ENCODE measurements around the gene FXN. TPM values are rescaled to one million over a fixed set of nuclear protein-coding genes. Genes with fewer than 3 reads are reported as not detected.

Gene FXN
- total and polyA plus RNA-seq, 2 donors (not counting 3 experiments of a cell fraction or from before 2014, with no cell fraction given): 18.2 to 21.2 TPM

DNA sequence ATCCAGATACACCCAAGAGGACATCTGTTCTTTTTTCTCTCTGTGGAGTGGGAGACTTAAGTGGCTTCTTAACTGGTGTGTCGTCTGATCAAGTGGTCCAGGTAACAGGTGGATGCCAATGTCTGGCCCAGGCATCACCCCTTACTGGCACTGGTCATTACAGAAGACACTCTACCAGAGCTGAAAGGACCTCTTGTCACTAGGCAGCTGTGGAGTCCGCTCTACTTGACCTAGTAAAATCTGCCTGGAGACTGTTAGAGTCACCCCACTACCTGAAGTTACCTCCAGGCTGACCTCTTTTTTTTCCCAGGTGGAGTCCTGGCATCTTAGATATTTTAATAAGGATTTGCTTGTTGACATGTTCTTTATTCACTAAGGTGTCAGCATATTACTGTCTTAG is 22.5 kb downstream of the FXN start:
- no TSS peak for BruUV-seq (replicated peaks)
- Histone ChIP-seq H4K20me1 (replicated peaks; ENCODE audit: control insufficient read depth, extremely low read depth, insufficient read depth, low read length) (no peaks in the 10 kb centered on the region), H3K27ac (ENCODE audit: insufficient read depth, low read depth, low read length) (no peak overlapping the region), H3K9me1 (replicated peaks; ENCODE audit: control insufficient read depth, extremely low read depth, insufficient read depth, low read length) (no peaks in the 10 kb centered on the region), H2AFZ (ENCODE audit: low read depth, low read length) (no peak overlapping the region), H3K36me3 (ENCODE audit: control insufficient read depth in 2 of 2, extremely low read depth in 1 of 2, insufficient read depth in 2 of 2, low read length in 2 of 2) (no peaks in the 10 kb centered on the region), H3K4me1 (ENCODE audit: control insufficient read depth, extremely low read depth, insufficient read depth, low read length) (peaks cover 3% of the 10 kb centered on the region), H3K4me2 (ENCODE audit: insufficient read depth, low read length) (no peak overlapping the region), H3K27me3 (ENCODE audit: control insufficient read depth in 2 of 2, insufficient read depth in 2 of 2, low read length in 2 of 2) (no peaks in the 10 kb centered on the region), H3K9ac (replicated peaks; ENCODE audit: extremely low read depth, insufficient read depth, low read length) (no peak overlapping the region), H3K79me2 (ENCODE audit: control insufficient read depth, insufficient read depth, low read length) (no peaks in the 10 kb centered on the region), H3K4me3 (replicated peaks in 1 of 3; ENCODE audit: insufficient read depth in 1 of 3, low read depth in 1 of 3, low read length in 3 of 3) (no peak overlapping the region), H3K9me3 (replicated peaks; ENCODE audit: control insufficient read depth, insufficient read depth, low read length) (no peaks in the 10 kb centered on the region)
- dilution Hi-C loops (cut with MboI; ENCODE audit: extremely low pct_ligation_motif_present, low sequenced_read_pairs): no loop called here
- TF ChIP-seq POLR2AphosphoS5 (IDR thresholded peaks at IDR 0.05; ENCODE audit: insufficient read depth, low read depth, low read length): no peak
- no peak for TF ChIP-seq EZH2 (IDR thresholded peaks at IDR 0.05; ENCODE audit: borderline replicate concordance, low read depth, low read length, severe bottlenecking)
- no peak for DNase-seq (ENCODE audit: low read depth, low spot score)
- POLR2A ChIA-PET: no interaction called here
- intact Hi-C loops (cut with micrococcal nuclease): loop anchor here (2.0 kb wide), 1 partner anchor 33 kb away; no protein-coding TSS in a partner anchor
- CTCF ChIA-PET: interaction anchor here (0.8 to 7.6 kb wide), 5 partner anchors 55 to 137 kb away, joined by 3 to 281 read pairs (median 51); no protein-coding TSS in a partner anchor
- no peak for FAIRE-seq

DNA sequence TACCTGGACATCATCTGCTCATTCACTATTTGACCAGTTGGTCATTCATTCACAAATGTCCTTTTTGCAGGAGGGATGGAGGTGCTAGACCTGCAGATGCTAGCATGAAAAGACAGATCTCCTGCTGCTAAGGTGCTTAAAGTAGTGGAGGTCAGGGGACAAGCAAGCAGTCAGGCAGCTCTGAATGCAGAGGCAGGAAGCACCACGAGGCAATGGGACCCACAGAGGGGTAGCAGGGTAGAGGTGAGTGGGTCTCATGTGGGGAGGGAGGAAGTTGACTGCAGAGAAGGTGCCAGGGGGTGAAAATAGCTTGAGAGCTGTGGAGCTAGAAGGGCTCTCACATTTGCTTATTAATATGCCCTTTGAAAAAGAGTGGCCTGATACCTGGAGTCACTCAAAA is 25.2 kb downstream of the FXN start:
- CTCF ChIA-PET: interaction anchor here (0.8 to 1.7 kb wide), 3 partner anchors 84 to 163 kb away, joined by 3 read pairs; no protein-coding TSS in a partner anchor
- dilution Hi-C loops (cut with MboI; ENCODE audit: extremely low pct_ligation_motif_present, low sequenced_read_pairs) (loop anchor here (10.0 kb wide), 1 partner anchor 124 kb away; no protein-coding TSS in a partner anchor), intact Hi-C loops (cut with micrococcal nuclease) (no loop called here)
- no peak for TF ChIP-seq POLR2A (IDR thresholded peaks at IDR 0.05; ENCODE audit: low read depth, low read length)
- no peak for TF ChIP-seq POLR2AphosphoS5 (IDR thresholded peaks at IDR 0.05; ENCODE audit: insufficient read depth, low read depth, low read length)
- TF ChIP-seq, protein P1, sequence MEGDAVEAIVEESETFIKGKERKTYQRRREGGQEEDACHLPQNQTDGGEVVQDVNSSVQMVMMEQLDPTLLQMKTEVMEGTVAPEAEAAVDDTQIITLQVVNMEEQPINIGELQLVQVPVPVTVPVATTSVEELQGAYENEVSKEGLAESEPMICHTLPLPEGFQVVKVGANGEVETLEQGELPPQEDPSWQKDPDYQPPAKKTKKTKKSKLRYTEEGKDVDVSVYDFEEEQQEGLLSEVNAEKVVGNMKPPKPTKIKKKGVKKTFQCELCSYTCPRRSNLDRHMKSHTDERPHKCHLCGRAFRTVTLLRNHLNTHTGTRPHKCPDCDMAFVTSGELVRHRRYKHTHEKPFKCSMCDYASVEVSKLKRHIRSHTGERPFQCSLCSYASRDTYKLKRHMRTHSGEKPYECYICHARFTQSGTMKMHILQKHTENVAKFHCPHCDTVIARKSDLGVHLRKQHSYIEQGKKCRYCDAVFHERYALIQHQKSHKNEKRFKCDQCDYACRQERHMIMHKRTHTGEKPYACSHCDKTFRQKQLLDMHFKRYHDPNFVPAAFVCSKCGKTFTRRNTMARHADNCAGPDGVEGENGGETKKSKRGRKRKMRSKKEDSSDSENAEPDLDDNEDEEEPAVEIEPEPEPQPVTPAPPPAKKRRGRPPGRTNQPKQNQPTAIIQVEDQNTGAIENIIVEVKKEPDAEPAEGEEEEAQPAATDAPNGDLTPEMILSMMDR (IDR thresholded peaks at IDR 0.05; ENCODE audit: extremely low read depth in 1 of 2, insufficient read depth in 1 of 2, low read depth in 1 of 2, low read length in 2 of 2): no peak
- TF ChIP-seq JUN (IDR thresholded peaks at IDR 0.05; ENCODE audit: borderline replicate concordance, insufficient read depth, insufficient read length, low read depth): no peak
- no peak for TF ChIP-seq MYC (IDR thresholded peaks at IDR 0.05; ENCODE audit: low read depth, low read length)
- no peak for TF ChIP-seq GATA2 (IDR thresholded peaks at IDR 0.05; ENCODE audit: insufficient read depth, insufficient read length, low read depth, low read length)
- TF ChIP-seq, protein P2, sequence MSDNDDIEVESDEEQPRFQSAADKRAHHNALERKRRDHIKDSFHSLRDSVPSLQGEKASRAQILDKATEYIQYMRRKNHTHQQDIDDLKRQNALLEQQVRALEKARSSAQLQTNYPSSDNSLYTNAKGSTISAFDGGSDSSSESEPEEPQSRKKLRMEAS (IDR thresholded peaks at IDR 0.05; ENCODE audit: insufficient read depth, insufficient read length): no peak
- no peak for TF ChIP-seq FOS (IDR thresholded peaks at IDR 0.05; ENCODE audit: borderline replicate concordance, insufficient read depth, low read length)
- TF ChIP-seq EZH2 (IDR thresholded peaks at IDR 0.05; ENCODE audit: borderline replicate concordance, low read depth, low read length, severe bottlenecking): no peak
- no peaks in the 10 kb centered on the region for H4K20me1 ChIP-seq (replicated peaks; ENCODE audit: control insufficient read depth, extremely low read depth, insufficient read depth, low read length)
- no TSS peak for BruUV-seq (replicated peaks)
- no peak for FAIRE-seq
- no peak overlapping the region for H3K4me2 ChIP-seq (ENCODE audit: insufficient read depth, low read length)
- no peak overlapping the region for H2AFZ ChIP-seq (ENCODE audit: low read depth, low read length)
- DNase-seq (ENCODE audit: low read depth, low spot score): no peak
- H3K36me3 ChIP-seq (ENCODE audit: control insufficient read depth in 2 of 2, extremely low read depth in 1 of 2, insufficient read depth in 2 of 2, low read length in 2 of 2): peaks cover 0 to 4% of the 10 kb centered on the region in 2 experiments
- no peak overlapping the region for H3K4me3 ChIP-seq (replicated peaks in 1 of 3; ENCODE audit: insufficient read depth in 1 of 3, low read depth in 1 of 3, low read length in 3 of 3)
- H3K9me1 ChIP-seq (replicated peaks; ENCODE audit: control insufficient read depth, extremely low read depth, insufficient read depth, low read length): no peaks in the 10 kb centered on the region
- no peaks in the 10 kb centered on the region for H3K9me3 ChIP-seq (replicated peaks; ENCODE audit: control insufficient read depth, insufficient read depth, low read length)
- no peak overlapping the region for H3K9ac ChIP-seq (replicated peaks; ENCODE audit: extremely low read depth, insufficient read depth, low read length)
- H3K4me1 ChIP-seq (ENCODE audit: control insufficient read depth, extremely low read depth, insufficient read depth, low read length): peaks cover 3% of the 10 kb centered on the region
- POLR2A ChIA-PET: no interaction called here
- H3K27ac ChIP-seq (ENCODE audit: insufficient read depth, low read depth, low read length): no peak overlapping the region
- no peaks in the 10 kb centered on the region for H3K27me3 ChIP-seq (ENCODE audit: control insufficient read depth in 2 of 2, insufficient read depth in 2 of 2, low read length in 2 of 2)
- H3K79me2 ChIP-seq (ENCODE audit: control insufficient read depth, insufficient read depth, low read length): no peaks in the 10 kb centered on the region
